ENCODE measurements around the gene ABCC11.

ABCC11 gene

GRCh38 chr16:48287239-48287638, 39.9 kb upstream of the ABCC11 start:
- no peak for TF ChIP-seq CTCF (IDR thresholded peaks at IDR 0.05; ENCODE audit: extremely low read depth, insufficient read depth, missing control alignments)
- DNase-seq (ENCODE audit: low spot score), result no peak
- in situ Hi-C loops (cut with MboI; ENCODE audit: low pct_unique_long_range_greater_than_20kb, low sequenced_read_pairs, unreplicated experiment), result no loop called here

- TF ChIP-seq CTCF (IDR thresholded peaks at IDR 0.05; ENCODE audit: extremely low read depth, insufficient read depth, missing control alignments), result no peak
- in situ Hi-C loops (cut with MboI; ENCODE audit: low pct_unique_long_range_greater_than_20kb, low sequenced_read_pairs, unreplicated experiment), result no loop called here
- DNase-seq (ENCODE audit: low spot score), result peak; percentile 35
Measured at GRCh38 chr16:48284772-48285409, 37.6 kb upstream of the ABCC11 start.

- no peak for DNase-seq (ENCODE audit: low spot score)
- no peak for TF ChIP-seq CTCF (IDR thresholded peaks at IDR 0.05; ENCODE audit: extremely low read depth, insufficient read depth, missing control alignments)
- in situ Hi-C loops (cut with MboI; ENCODE audit: low pct_unique_long_range_greater_than_20kb, low sequenced_read_pairs, unreplicated experiment), result no loop called here
Measured at GRCh38 chr16:48282636-48283263, 35.4 kb upstream of the ABCC11 start.

GRCh38 chr16:48280546-48280945, 33.2 kb upstream of the ABCC11 start:
- DNase-seq (ENCODE audit: low spot score), result no peak
- in situ Hi-C loops (cut with MboI; ENCODE audit: low pct_unique_long_range_greater_than_20kb, low sequenced_read_pairs, unreplicated experiment), result no loop called here
- no peak for TF ChIP-seq CTCF (IDR thresholded peaks at IDR 0.05; ENCODE audit: extremely low read depth, insufficient read depth, missing control alignments)

- DNase-seq (ENCODE audit: low spot score), result no peak
Measured at GRCh38 chr16:48279199-48279598, 31.9 kb upstream of the ABCC11 start.

GRCh38 chr16:48277158-48277557, 29.8 kb upstream of the ABCC11 start:
- TF ChIP-seq CTCF (IDR thresholded peaks at IDR 0.05; ENCODE audit: extremely low read depth, insufficient read depth, missing control alignments), result no peak
- in situ Hi-C loops (cut with MboI; ENCODE audit: low pct_unique_long_range_greater_than_20kb, low sequenced_read_pairs, unreplicated experiment), result no loop called here
- DNase-seq (ENCODE audit: low spot score), result no peak

More at GRCh38 chr16:48279199-48279598, 31.9 kb upstream of the ABCC11 start:
- TF ChIP-seq CTCF (IDR thresholded peaks at IDR 0.05; ENCODE audit: extremely low read depth, insufficient read depth, missing control alignments), result no peak
- in situ Hi-C loops (cut with MboI; ENCODE audit: low pct_unique_long_range_greater_than_20kb, low sequenced_read_pairs, unreplicated experiment), result no loop called here

Data from GM13977 (cell line).